Measurements from ENCODE around the gene RNGTT.
A peak's percentile ranks its signal among the peaks of the same experiment; 100 is the strongest.
"Not testable (repeated sequence)": the region's sequence is repeated elsewhere in the genome, so short reads cannot be mapped to it uniquely, and the experiment has no call there.

RNGTT gene

DNA sequence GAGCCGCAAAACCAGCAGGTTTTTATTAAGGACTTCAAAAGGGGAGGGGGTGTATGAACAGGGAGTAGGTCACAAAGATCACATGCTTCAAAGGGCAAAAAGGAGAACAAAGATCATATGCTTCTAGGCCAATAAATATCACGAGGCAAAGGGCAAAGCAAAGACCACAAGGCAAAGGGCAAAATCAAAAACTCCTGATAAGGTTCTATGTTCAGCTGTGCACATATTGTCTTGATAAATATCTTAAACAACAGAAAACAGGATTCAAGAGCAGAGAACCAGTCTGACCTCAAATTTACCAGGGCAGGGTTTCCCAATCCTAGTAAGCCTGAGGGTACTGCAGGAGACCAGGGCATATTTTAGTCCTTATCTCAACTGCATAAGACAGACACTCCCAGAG, 5.8 kb upstream of the RNGTT start:
- FAIRE-seq, result not testable (repeated sequence)

DNA sequence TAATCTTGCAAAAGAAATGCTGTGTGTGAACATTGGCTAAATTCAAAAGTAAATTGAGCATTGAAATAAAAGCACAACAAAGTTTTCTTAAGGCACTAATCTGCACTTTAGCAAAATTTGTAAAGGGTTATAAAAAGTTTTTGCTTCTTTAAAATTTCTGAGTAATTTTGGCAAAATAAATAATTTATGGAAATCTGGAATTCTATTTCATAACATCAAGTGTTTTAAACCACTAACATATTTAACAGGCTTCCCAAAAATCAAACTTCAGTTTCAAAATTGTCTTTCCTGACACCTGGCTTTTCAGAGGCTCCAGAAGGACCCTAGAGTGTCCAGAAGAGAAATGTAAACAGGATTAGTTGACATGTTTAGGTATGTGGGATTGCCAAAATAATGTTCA, 4.5 kb upstream of the RNGTT start:
- FAIRE-seq, result no peak

DNA sequence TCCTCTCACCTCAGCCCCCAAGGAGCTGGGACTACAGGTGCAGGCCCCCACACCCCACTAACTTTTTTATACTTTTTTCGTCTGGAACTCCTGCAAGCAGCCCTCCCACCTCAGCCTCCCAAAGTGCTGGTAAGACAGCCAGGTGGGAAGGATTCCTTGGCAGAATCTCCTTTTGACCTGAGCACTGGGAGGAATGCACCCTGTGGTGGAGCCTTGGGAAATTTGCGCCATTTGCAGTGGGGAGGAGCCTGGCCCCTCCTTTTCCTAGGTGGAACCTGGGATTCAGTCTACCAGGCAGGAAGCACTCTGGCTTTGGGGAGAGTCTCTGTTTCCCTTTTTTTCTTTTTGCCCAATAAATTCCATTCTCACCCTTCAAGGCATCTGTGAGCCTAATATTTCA, 2.3 kb upstream of the RNGTT start:
- no peak for FAIRE-seq

GRCh38 chr6:88964509-88964908, 1.1 kb upstream of the RNGTT start:
- no peak for FAIRE-seq

GRCh38 chr6:88958842-88959241, 4.6 kb downstream of the RNGTT start:
- no peak for FAIRE-seq

DNA sequence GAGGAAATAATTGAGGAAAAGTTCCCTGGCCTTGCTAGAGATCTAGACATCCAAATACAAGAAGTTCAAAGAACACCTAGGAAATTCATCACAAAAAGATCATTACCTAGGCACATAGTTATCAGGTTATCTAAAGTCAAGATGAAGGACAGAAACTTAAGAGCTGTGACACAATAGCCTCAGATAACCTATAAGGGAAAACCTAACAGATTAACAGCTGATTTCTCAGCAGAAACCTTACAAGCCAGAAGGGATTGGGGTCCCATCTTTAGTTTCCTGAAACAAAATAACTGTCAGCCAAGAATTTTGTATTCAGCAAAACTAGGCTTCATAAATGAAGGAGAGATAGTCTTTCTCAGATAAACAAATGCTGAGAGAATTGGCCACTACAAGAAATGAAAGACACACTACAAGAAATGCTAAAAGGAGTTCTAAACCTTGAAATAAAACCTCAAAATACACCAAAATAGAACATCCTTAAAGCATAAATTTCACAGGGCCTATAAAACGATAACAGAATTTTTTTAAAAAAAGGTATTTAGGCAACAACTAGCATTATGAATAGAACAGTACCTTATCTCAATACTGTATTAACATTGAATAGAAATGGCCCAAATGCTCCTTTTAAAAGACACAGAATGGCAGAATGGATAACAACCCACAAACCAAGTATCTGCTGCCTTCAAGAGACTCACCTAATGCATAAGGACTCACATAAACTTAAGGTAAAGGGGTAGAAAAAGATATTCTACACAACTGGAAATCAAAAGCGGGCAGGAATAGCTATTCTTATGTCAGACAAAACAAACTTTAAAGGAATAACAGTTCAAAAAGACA, 9.7 kb downstream of the RNGTT start:
- no peak for FAIRE-seq

GRCh38 chr6:88952065-88952704, 11.2 kb downstream of the RNGTT start:
- FAIRE-seq, result no peak

DNA sequence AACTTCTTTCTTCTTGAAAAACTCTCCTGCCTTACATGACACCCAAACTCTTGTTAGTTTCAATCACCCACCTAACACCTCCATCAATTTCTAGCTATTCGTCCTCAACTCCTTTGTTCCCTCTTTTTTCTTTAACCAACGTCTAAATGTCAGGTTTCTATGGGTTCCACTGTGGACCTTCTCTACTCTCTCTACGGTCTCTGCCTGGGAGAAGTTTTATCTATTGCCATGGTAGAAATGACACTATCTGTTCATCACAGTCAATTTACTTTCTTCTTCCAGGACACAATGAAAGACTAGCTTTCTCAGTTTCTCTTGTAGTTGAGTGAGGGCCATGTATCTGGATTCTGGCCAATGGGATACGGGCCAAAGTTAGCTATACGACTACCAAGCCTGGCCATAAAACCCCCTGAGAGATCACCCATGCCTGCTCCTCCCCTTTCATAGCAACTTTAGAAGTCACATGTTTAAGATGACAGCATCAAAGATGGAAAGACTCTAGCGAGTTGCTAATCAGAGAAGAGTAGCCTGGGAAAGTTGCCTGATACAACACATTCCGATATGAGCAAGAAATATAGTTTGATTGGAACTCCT, 17.9 kb downstream of the RNGTT start:
- FAIRE-seq, result no peak

- FAIRE-seq, result no peak
Measured at GRCh38 chr6:88933521-88933920, 29.9 kb downstream of the RNGTT start.

DNA sequence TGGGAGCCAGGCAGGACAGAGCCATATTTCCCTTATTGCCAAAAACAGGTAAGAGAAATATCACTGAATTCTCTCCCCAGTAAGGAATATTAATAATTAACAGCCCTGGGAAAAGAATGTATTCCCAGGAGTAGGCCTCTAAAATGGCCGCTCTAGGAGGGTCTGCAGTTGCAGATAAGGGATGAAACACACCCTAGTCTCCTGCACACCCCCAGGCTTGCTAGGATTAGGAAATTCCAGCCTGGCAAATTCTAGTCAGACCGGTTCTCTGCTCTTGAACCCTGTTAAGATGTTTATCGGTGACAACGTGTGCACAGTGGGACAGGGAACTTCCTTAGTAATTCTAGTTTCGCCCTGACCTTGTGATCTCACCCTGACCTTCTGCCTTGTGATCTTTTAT, 31.4 kb downstream of the RNGTT start:
- not testable (repeated sequence) for FAIRE-seq

- no peak for FAIRE-seq
Measured at GRCh38 chr6:88922775-88923548, 40.5 kb downstream of the RNGTT start.

- FAIRE-seq, result no peak
Measured at GRCh38 chr6:88921734-88922133, 41.7 kb downstream of the RNGTT start.

DNA sequence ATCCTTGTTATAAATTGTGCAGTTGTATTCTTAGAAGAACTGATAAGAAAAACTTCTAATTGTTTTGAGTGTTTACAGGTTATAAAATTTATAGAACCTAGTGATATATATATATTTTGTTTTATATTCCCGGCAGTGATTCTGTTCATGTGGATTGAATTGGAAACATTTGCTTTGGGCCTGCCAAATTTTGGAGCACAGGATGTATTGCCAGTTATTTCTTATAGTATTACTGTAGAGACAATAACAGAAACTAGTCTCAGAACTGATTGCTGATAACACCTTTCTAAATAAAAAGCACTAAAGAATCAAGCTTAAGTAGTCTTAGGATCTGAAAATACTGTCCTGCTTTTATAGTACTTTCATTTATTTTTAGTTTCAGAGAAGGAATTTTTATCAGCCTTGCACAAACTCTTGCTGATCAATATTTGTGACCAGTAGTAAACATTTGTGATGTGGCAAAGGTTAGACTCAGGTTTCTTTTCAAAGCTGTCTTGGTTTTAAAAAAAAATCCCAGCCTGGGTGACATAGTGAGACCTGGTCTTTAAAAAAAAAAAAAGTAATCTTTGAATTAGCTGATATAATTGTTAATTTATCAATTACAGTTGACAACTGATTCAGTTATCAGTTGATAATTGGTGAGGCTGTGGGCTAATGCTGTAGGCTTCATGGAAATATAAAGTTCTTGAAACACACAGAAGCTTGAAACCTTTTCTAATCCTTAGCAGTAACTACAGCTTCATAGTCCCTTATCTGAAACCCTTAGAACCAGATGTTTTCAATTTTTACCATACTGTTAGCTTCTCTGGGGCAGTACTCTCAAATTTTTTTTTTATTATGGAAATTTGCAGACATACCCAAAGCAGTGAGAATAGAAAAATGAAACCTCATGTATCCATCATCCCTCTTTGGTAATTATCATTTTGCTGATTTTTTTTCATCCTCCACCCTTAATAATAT, 42.4 kb downstream of the RNGTT start:
- no peak for FAIRE-seq

- no peak for FAIRE-seq
Measured at GRCh38 chr6:88920088-88920487, 43.3 kb downstream of the RNGTT start.

GRCh38 chr6:88919032-88919431, 44.4 kb downstream of the RNGTT start:
- peak; percentile 67 for FAIRE-seq

DNA sequence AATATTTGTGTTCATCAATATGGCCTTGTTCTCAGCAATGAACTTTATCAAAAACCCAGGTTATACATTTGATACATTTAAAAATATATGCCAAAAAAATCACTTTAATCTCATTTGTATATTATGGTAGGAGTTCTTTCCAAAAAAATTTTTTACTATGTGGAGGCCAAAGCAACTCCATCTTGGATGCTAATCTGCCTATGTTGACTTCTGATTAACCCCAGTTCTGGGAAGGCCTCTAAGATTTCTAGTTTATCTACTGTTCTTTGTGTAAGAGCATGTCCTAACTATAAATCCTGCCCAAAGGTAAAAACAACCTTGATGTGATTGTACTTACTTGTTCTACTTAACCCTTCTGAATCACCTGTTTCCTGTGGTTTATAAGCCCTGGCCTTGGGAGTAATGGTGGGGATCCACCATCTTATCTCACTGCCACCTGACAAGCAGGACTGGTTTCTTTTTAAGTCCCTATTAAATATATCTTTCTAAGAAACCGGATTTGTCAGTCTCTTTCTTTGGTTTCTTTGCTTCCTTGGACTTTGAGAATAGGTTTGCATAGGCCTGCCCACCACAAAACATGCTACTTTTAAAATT, 46.7 kb downstream of the RNGTT start:
- FAIRE-seq, result no peak

DNA sequence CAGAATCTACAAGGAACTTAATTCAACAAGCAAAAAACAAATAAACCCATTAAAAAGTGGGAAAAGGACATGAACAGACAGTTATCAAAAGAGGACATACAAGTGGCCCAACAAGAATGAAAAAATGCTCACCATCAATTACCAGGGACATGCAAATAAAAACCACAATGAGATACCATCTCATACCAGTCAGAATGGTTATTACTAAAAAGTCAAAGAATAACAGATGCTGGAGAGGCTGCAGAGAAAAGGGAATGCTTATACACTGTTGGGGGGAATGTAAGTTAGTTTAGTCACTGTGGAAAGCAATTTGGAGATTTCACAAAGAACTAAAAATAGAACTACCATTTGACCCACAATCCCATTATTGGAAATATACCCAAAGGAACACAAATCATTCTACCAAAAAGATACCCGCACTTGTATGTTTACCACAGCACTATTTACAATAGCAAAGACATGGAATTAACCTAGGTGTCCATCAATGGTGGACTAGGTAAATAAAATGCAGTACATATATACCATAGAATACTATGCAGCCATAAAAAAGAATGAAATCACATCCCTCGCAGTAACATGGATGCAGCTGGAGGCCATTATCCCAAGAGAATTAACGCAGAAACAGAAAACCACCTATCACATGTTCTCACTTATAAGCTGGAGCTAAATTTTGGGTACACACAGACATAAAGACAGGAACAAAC, 48.4 kb downstream of the RNGTT start:
- no peak for FAIRE-seq

DNA sequence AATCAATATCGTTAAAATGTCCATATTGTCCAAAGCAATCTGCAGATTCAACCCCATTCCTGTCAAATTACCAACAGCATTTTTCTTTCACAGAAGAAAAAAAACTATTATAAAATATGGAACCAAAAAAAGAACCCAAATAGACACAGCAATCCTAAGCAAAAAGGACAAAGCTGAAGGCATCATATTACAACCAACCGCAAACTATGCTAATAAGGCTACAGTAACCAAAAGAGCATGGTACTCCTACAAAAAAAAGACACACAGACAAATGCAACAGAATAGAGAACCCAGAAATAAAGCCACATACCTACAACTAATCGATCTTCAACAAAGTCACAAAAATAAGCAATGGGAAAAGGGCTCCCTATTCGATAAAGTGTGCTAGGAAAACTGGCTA, 49.2 kb downstream of the RNGTT start:
- no peak for FAIRE-seq

DNA sequence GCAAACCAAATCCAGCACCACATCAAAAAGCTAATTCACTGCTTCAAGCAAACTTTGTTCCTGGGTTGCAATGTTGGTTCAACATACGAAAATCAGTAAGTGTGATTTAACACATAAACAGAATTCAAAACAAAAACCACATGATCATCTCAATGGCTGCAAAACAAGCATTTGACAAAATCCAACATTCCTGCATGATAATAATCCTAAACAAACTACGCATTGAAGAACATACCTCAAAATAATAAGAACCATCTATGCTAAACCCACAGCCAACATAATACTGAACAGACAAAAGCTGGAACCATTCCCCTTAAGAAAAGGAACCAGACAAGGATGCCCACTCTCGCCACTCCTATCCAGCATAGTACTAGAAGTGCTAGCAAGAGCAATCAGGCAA, 49.9 kb downstream of the RNGTT start:
- no peak for FAIRE-seq

DNA sequence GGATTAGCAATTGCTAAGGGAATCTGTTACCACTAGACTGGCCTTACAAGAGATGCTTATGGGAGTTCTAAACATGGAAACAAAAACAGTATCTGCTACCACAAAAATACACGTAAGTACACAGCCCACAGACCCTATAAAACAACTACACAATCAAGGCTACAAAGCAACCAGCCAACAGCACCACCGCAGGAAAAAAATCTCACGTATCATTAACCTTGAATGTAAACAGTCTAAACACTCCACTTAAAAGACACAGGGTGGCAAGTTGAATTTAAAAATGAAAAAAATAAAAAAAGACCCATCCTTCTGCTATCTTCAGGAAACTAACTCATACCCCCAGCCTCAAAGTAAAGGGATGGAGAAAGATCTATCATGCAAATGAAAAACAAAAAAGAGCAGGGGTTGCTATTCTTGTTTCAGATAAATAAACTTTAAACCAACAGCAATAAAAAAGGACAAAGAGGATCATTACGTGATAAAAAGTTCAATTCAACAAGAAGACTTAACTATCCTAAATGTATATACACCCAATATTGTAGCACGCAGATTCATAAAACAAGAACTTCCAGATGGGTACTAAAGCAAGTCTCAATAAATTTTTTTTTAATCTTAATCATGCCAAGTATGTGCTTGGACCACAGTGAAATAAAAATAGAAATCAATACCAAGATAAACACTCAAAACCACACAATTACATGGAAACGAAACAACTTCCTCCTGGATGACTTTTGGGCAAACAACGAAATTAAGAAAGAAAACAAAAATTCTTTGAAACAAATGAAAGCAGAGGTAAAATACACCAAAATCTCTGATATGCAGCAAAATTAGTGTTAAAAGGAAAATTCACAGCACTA, 52.3 kb downstream of the RNGTT start:
- no peak for FAIRE-seq
